T-helper 2 cell treated with Interferon-gamma antibody and Interleukin-4, amounts not matched to agents 5 μg/mL and 100 μg/mL, for 36 hours (primary cell): ENCODE data around the gene WRAP73.

Source experiments
- DNase-seq: peaks from one replicate; pipeline ENCODE4 v3.0.0; 2021; ENCODE audit warnings: low spot score
- H3K27ac Mint-ChIP-seq: one replicate; pipeline ENCODE4 v1.8.0; 2021; ENCODE audit warnings: mild to moderate bottlenecking, mixed read lengths
- H3K27me3 Mint-ChIP-seq: one replicate; pipeline ENCODE4 v1.8.0; 2021; ENCODE audit warnings: low read depth, mixed read lengths
- H3K36me3 Mint-ChIP-seq: one replicate; pipeline ENCODE4 v1.8.0; 2021; ENCODE audit warnings: low read depth, mixed read lengths
- H3K4me1 Mint-ChIP-seq: one replicate; pipeline ENCODE4 v1.8.0; 2021; ENCODE audit warnings: low read depth, mixed read lengths
- H3K4me3 Mint-ChIP-seq: one replicate; pipeline ENCODE4 v1.8.0; 2022; ENCODE audit warnings: mild to moderate bottlenecking, moderate library complexity, mixed read lengths
- H3K9me3 Mint-ChIP-seq: one replicate; pipeline ENCODE4 v1.8.0; 2021; ENCODE audit warnings: mixed read lengths

WRAP73 gene

GRCh38 chr1:3677484-3677883 is 27.6 kb upstream of the WRAP73 start:
- Mint-ChIP-seq H3K27me3 (no peaks in the 10 kb centered on the region), H3K4me1 (peaks cover 2% of the 10 kb centered on the region), H3K9me3 (no peaks in the 10 kb centered on the region), H3K36me3 (no peaks in the 10 kb centered on the region), H3K4me3 (no peak overlapping the region), H3K27ac (no peak overlapping the region)
- DNase-seq = no peak

- Mint-ChIP-seq H3K36me3 (no peaks in the 10 kb centered on the region), H3K9me3 (no peaks in the 10 kb centered on the region), H3K27ac (no peak overlapping the region), H3K27me3 (no peaks in the 10 kb centered on the region), H3K4me1 (peaks cover 2% of the 10 kb centered on the region), H3K4me3 (no peak overlapping the region)
- no peak for DNase-seq
These were observed 26.9 kb upstream of the WRAP73 start for GRCh38 chr1:3676581-3677470.

- Mint-ChIP-seq H3K4me1 (peaks cover 2% of the 10 kb centered on the region), H3K9me3 (no peaks in the 10 kb centered on the region), H3K27ac (no peak overlapping the region), H3K4me3 (no peak overlapping the region), H3K36me3 (no peaks in the 10 kb centered on the region), H3K27me3 (no peaks in the 10 kb centered on the region)
- no peak for DNase-seq
These were observed 25.5 kb upstream of the WRAP73 start for GRCh38 chr1:3675436-3675835.

- Mint-ChIP-seq H3K27me3 (no peaks in the 10 kb centered on the region), H3K4me1 (peaks cover 2% of the 10 kb centered on the region), H3K36me3 (no peaks in the 10 kb centered on the region), H3K4me3 (no peak overlapping the region), H3K27ac (no peak overlapping the region), H3K9me3 (no peaks in the 10 kb centered on the region)
- DNase-seq = no peak
These were observed 24.5 kb upstream of the WRAP73 start for GRCh38 chr1:3674100-3675094.

- Mint-ChIP-seq H3K4me1 (peaks cover 2% of the 10 kb centered on the region), H3K9me3 (no peaks in the 10 kb centered on the region), H3K36me3 (no peaks in the 10 kb centered on the region), H3K4me3 (no peak overlapping the region), H3K27ac (no peak overlapping the region), H3K27me3 (no peaks in the 10 kb centered on the region)
- DNase-seq = no peak
These were observed 23.6 kb upstream of the WRAP73 start for GRCh38 chr1:3673381-3674099.

GRCh38 chr1:3672971-3673361 is 23.1 kb upstream of the WRAP73 start:
- Mint-ChIP-seq H3K36me3 (no peaks in the 10 kb centered on the region), H3K4me3 (no peak overlapping the region), H3K27ac (no peak overlapping the region), H3K9me3 (no peaks in the 10 kb centered on the region), H3K4me1 (peaks cover 2% of the 10 kb centered on the region), H3K27me3 (no peaks in the 10 kb centered on the region)
- no peak for DNase-seq

GRCh38 chr1:3672231-3672970 is 22.5 kb upstream of the WRAP73 start:
- no peak for DNase-seq
- Mint-ChIP-seq H3K27me3 (no peaks in the 10 kb centered on the region), H3K4me1 (peaks cover 2% of the 10 kb centered on the region), H3K27ac (no peak overlapping the region), H3K36me3 (no peaks in the 10 kb centered on the region), H3K9me3 (no peaks in the 10 kb centered on the region), H3K4me3 (no peak overlapping the region)

GRCh38 chr1:3671371-3672180 is 21.7 kb upstream of the WRAP73 start:
- Mint-ChIP-seq H3K27me3 (peaks cover 2% of the 10 kb centered on the region), H3K4me1 (no peaks in the 10 kb centered on the region), H3K27ac (no peak overlapping the region), H3K9me3 (no peaks in the 10 kb centered on the region), H3K4me3 (no peak overlapping the region), H3K36me3 (no peaks in the 10 kb centered on the region)
- DNase-seq = no peak

- Mint-ChIP-seq H3K4me1 (no peaks in the 10 kb centered on the region), H3K4me3 (no peak overlapping the region), H3K36me3 (no peaks in the 10 kb centered on the region), H3K27ac (no peak overlapping the region), H3K9me3 (no peaks in the 10 kb centered on the region), H3K27me3 (peaks cover 2% of the 10 kb centered on the region)
- DNase-seq = no peak
These were observed 20.9 kb upstream of the WRAP73 start for GRCh38 chr1:3670823-3671265.

- H3K9me3 Mint-ChIP-seq = no peaks in the 10 kb centered on the region
- no peak overlapping the region for H3K4me3 Mint-ChIP-seq
- DNase-seq = no peak
- no peak overlapping the region for H3K27ac Mint-ChIP-seq
- H3K4me1 Mint-ChIP-seq = no peaks in the 10 kb centered on the region
- peaks cover 2% of the 10 kb centered on the region for H3K27me3 Mint-ChIP-seq
- H3K36me3 Mint-ChIP-seq = no peaks in the 10 kb centered on the region
These were observed 20.1 kb upstream of the WRAP73 start for GRCh38 chr1:3669971-3670431.

- DNase-seq = no peak
- no peaks in the 10 kb centered on the region for H3K9me3 Mint-ChIP-seq
- no peaks in the 10 kb centered on the region for H3K36me3 Mint-ChIP-seq
- no peak overlapping the region for H3K27ac Mint-ChIP-seq
- peaks cover 2% of the 10 kb centered on the region for H3K27me3 Mint-ChIP-seq
- H3K4me3 Mint-ChIP-seq = no peak overlapping the region
- H3K4me1 Mint-ChIP-seq = no peaks in the 10 kb centered on the region
These were observed 19.5 kb upstream of the WRAP73 start for GRCh38 chr1:3669421-3669821.

GRCh38 chr1:3668585-3669300 is 18.8 kb upstream of the WRAP73 start:
- Mint-ChIP-seq H3K36me3 (no peaks in the 10 kb centered on the region), H3K9me3 (no peaks in the 10 kb centered on the region), H3K27ac (no peak overlapping the region), H3K4me1 (no peaks in the 10 kb centered on the region), H3K4me3 (no peak overlapping the region), H3K27me3 (peaks cover 2% of the 10 kb centered on the region)
- no peak for DNase-seq
